HepG2 (cell line): Measurements from ENCODE around the gene RIPOR1. TPM values are rescaled to one million over a fixed set of nuclear protein-coding genes. Genes with fewer than 3 reads are reported as not detected.
A peak's percentile ranks its signal among the peaks of the same experiment; 100 is the strongest.

Experiments
- CBX2 ChIP-seq, 2 experiments: fragments of 200-600 bp in 1 of 2; sonication (generic); formaldehyde crosslinking in 1 of 2; IDR thresholded peaks; 2 replicates each; pipeline versions ENCODE4 v1.7.0 to v1.8.1; 2018 to 2022; ENCODE audit warnings: low read depth in 2 of 2, low read length in 1 of 2, mild to moderate bottlenecking in 1 of 2, missing genetic modification reagents in 1 of 2
- ERF ChIP-seq: IDR thresholded peaks from 2 replicates; pipeline ENCODE4 v1.6.1; 2018; ENCODE audit warnings: missing biosample characterization, missing genetic modification reagents
- GTF2F1 ChIP-seq: fragments of 150-350 bp; IDR thresholded peaks from 2 replicates; pipeline ENCODE4 v1.6.1; 2014; ENCODE audit warnings: low read length
- IRX3 ChIP-seq: sonication (generic); formaldehyde crosslinking; IDR thresholded peaks from 2 replicates; pipeline ENCODE4 v1.8.1; 2023; ENCODE audit warnings: mild to moderate bottlenecking, low read depth, missing genetic modification reagents, borderline replicate concordance
- KLF6 ChIP-seq: IDR thresholded peaks from 2 replicates; pipeline ENCODE4 v1.8.0; 2016; ENCODE audit warnings: missing biosample characterization, missing genetic modification reagents
- LCORL ChIP-seq, 2 experiments: fragments of 450-650 bp in 1 of 2; sonication (generic) in 1 of 2; formaldehyde crosslinking in 1 of 2; IDR thresholded peaks; 2 replicates each; pipeline versions ENCODE4 v1.5.0 to v1.6.1; 2017 to 2020; ENCODE audit warnings: antibody characterized with exemption in 1 of 2, missing genetic modification reagents in 1 of 2
- NFE2L2 ChIP-seq: fragments of 150-350 bp; IDR thresholded peaks from 2 replicates; pipeline ENCODE4 v1.6.1; 2014; ENCODE audit warnings: low read length
- NKX3-1 ChIP-seq: sonication (generic); formaldehyde crosslinking; IDR thresholded peaks from 2 replicates; pipeline ENCODE4 v1.5.0; 2020; ENCODE audit warnings: missing genetic modification reagents
- TBX2 ChIP-seq: sonication (generic); formaldehyde crosslinking; IDR thresholded peaks from 2 replicates; pipeline ENCODE4 v1.5.0; 2020; ENCODE audit warnings: missing genetic modification reagents, mild to moderate bottlenecking, borderline replicate concordance
- TEAD2 ChIP-seq: sonication (generic); formaldehyde crosslinking; IDR thresholded peaks from 2 replicates; pipeline ENCODE4 v1.9.0; 2021; ENCODE audit warnings: missing genetic modification reagents
- U2AF2 ChIP-seq: fragments of 200-400 bp; formaldehyde crosslinking; IDR thresholded peaks from 2 replicates; pipeline ENCODE4 v1.6.1; 2017; ENCODE audit warnings: low read depth, mild to moderate bottlenecking, low read length
- XRCC5 ChIP-seq: fragments of 200-400 bp; formaldehyde crosslinking; optimal IDR thresholded peaks from 2 replicates; pipeline ENCODE3; 2017; ENCODE audit warnings: mild to moderate bottlenecking, low read length
- ZMYM3 ChIP-seq: sonication (generic); formaldehyde crosslinking; IDR thresholded peaks from 2 replicates; pipeline ENCODE4 v1.5.1; 2020; ENCODE audit warnings: mild to moderate bottlenecking, missing genetic modification reagents
- ZNF121 ChIP-seq: sonication (generic); formaldehyde crosslinking; IDR thresholded peaks from 2 replicates; pipeline ENCODE4 v1.5.0; 2020; ENCODE audit warnings: mild to moderate bottlenecking, missing genetic modification reagents
- ZNF567 ChIP-seq: sonication (generic); formaldehyde crosslinking; IDR thresholded peaks from 2 replicates; pipeline ENCODE4 v1.8.1; 2023; ENCODE audit warnings: mild to moderate bottlenecking, missing genetic modification reagents, borderline replicate concordance
- ZNF614 ChIP-seq: IDR thresholded peaks from 2 replicates; pipeline ENCODE4 v1.6.1; 2018; ENCODE audit warnings: missing biosample characterization, missing genetic modification reagents, inconsistent platforms, borderline replicate concordance
- ZNF703 ChIP-seq: sonication (generic); formaldehyde crosslinking; IDR thresholded peaks from 2 replicates; pipeline ENCODE4 v1.5.1; 2020; ENCODE audit warnings: missing genetic modification reagents, mild to moderate bottlenecking, moderate library complexity, borderline replicate concordance
- ZSCAN25 ChIP-seq: sonication (generic); formaldehyde crosslinking; IDR thresholded peaks from 2 replicates; pipeline ENCODE4 v1.8.0; 2022; ENCODE audit warnings: mild to moderate bottlenecking, missing genetic modification reagents
- polyA plus RNA-seq, 8 experiments: library from polyadenylated mRNA; depleted of rRNA in 3 of 8; stranded (reverse) in 7 of 8; unstranded in 1 of 8; fragments of >200 nt; fragmentation: Illumina TruSeq in 4 of 8; extraction: Trizol in 4 of 8; gene quantifications; 2 replicates each; pipeline versions ENCODE4 v1.2.1 to v1.2.3, GENCODE V29; 2011 to 2016; ENCODE audit warnings: low read depth in 4 of 8, missing spikeins in 1 of 8, mixed read lengths in 1 of 8; ENCODE audit not compliant: insufficient read depth in 1 of 8
- total RNA-seq, 5 experiments: library from RNA; depleted of rRNA; stranded (reverse); fragments of >200 nt; fragmentation: Illumina TruSeq; extraction: Trizol; gene quantifications; 2 replicates each; pipeline ENCODE4 v1.2.3, GENCODE V29; 2016; ENCODE audit warnings: low read depth in 1 of 5
- TF ChIP-seq, protein P1 (sequence below): IDR thresholded peaks from 2 replicates; pipeline ENCODE4 v1.6.1; 2016
- TF ChIP-seq, protein P2 (sequence below): sonication (generic); formaldehyde crosslinking; IDR thresholded peaks from 2 replicates; pipeline ENCODE4 v1.8.1; 2023; ENCODE audit warnings: mild to moderate bottlenecking, missing genetic modification reagents, borderline replicate concordance
- TF ChIP-seq, protein P3 (sequence below): sonication (generic); formaldehyde crosslinking; IDR thresholded peaks from 2 replicates; pipeline ENCODE4 v1.5.1; 2020; ENCODE audit warnings: missing genetic modification reagents, mild to moderate bottlenecking, borderline replicate concordance
- TF ChIP-seq, protein P4 (sequence below): sonication (generic); formaldehyde crosslinking; IDR thresholded peaks from 2 replicates; pipeline ENCODE4 v1.4.0; 2020; ENCODE audit warnings: mild to moderate bottlenecking, missing genetic modification reagents

The RIPOR1 gene
- total and polyA plus RNA-seq, 2 of the 13 experiments (the other 11 are each of a cell fraction or from before 2014, with no cell fraction given) = 4.6 to 8.1 TPM

DNA sequence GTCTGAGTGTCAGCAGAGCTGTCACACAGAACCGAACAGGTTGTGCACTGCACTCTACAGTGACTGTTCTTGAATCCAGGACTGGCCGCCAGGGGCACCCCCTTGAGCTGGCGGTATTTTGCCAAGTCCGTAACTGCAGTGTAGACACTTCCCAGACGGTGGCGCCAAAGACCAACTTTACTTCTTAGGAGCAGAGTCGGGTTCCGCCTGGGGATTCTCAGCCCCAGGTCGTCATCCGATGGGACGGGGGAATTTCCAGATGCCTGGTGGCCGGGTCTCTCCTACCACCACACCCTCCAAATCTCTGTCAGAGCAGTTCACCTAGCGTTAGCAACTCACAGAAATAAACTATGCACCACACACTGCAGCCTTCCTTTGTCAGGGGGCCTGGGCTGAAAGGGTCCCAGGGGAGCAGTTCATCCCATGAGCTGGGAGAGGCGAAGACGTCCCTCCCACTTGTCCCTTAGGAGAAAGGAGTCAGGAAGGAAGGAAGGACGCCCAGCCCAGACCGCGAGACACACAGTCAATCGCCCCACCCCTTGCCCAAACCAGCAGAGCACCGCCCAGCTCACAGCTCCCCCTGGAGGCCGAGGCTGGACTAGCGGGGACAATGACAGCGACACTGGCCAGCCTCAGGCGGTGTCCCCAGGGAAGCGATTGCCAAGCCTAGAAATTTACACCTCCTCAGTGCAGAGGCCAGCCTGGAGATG lies 7.4 kb upstream of the RIPOR1 start (continued):
- TF ChIP-seq U2AF2 = no peak
- TF ChIP-seq CBX2 (IDR thresholded peaks at IDR 0.05; ENCODE audit: low read depth, low read length) = no peak
- no peak for TF ChIP-seq CBX2 (CRISPR knock-in tag; IDR thresholded peaks at IDR 0.05; ENCODE audit: low read depth)
- TF ChIP-seq, protein P1, sequence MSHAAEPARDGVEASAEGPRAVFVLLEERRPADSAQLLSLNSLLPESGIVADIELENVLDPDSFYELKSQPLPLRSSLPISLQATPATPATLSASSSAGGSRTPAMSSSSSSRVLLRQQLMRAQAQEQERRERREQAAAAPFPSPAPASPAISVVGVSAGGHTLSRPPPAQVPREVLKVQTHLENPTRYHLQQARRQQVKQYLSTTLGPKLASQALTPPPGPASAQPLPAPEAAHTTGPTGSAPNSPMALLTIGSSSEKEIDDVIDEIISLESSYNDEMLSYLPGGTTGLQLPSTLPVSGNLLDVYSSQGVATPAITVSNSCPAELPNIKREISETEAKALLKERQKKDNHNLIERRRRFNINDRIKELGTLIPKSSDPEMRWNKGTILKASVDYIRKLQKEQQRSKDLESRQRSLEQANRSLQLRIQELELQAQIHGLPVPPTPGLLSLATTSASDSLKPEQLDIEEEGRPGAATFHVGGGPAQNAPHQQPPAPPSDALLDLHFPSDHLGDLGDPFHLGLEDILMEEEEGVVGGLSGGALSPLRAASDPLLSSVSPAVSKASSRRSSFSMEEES (CRISPR knock-in tag) = peak; percentile 5; the same call in 1 of the 2 replicates
- no peak for TF ChIP-seq ZSCAN25
- peak; percentile 91 for TF ChIP-seq XRCC5
- TF ChIP-seq ERF = peak; percentile 86
- TF ChIP-seq, protein P2, sequence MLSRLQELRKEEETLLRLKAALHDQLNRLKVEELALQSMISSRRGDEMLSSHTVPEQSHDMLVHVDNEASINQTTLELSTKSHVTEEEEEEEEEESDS (CRISPR knock-in tag) = no peak
- peak; percentile 62 for TF ChIP-seq TBX2 (CRISPR knock-in tag)
- TF ChIP-seq, protein P3, sequence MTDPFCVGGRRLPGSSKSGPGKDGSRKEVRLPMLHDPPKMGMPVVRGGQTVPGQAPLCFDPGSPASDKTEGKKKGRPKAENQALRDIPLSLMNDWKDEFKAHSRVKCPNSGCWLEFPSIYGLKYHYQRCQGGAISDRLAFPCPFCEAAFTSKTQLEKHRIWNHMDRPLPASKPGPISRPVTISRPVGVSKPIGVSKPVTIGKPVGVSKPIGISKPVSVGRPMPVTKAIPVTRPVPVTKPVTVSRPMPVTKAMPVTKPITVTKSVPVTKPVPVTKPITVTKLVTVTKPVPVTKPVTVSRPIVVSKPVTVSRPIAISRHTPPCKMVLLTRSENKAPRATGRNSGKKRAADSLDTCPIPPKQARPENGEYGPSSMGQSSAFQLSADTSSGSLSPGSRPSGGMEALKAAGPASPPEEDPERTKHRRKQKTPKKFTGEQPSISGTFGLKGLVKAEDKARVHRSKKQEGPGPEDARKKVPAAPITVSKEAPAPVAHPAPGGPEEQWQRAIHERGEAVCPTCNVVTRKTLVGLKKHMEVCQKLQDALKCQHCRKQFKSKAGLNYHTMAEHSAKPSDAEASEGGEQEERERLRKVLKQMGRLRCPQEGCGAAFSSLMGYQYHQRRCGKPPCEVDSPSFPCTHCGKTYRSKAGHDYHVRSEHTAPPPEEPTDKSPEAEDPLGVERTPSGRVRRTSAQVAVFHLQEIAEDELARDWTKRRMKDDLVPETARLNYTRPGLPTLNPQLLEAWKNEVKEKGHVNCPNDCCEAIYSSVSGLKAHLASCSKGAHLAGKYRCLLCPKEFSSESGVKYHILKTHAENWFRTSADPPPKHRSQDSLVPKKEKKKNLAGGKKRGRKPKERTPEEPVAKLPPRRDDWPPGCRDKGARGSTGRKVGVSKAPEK (CRISPR knock-in tag) = peak; percentile 79; the same call in 1 of the 2 replicates
- peak; percentile 75 for TF ChIP-seq ZMYM3
- TF ChIP-seq NKX3-1 = no peak
- TF ChIP-seq, protein P4, sequence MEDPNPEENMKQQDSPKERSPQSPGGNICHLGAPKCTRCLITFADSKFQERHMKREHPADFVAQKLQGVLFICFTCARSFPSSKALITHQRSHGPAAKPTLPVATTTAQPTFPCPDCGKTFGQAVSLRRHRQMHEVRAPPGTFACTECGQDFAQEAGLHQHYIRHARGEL (CRISPR knock-in tag) = no peak
- peak; percentile 51; the same call in 1 of the 2 replicates for TF ChIP-seq LCORL (IDR thresholded peaks at IDR 0.05)
- peak; percentile 86 for TF ChIP-seq LCORL (CRISPR knock-in tag; IDR thresholded peaks at IDR 0.05)
- peak; percentile 75; the same call in 1 of the 2 replicates for TF ChIP-seq ZNF614 (CRISPR knock-in tag)
- peak; percentile 64; the same call in 1 of the 2 replicates for TF ChIP-seq ZNF121 (CRISPR knock-in tag)
- no peak for TF ChIP-seq NFE2L2
- 0 out of 2 replicates have a peak, but pooled peaks have one; percentile 73 for TF ChIP-seq KLF6 (CRISPR knock-in tag)
- TF ChIP-seq GTF2F1 = no peak
- TF ChIP-seq IRX3 (CRISPR knock-in tag) = no peak
- TF ChIP-seq ZNF703 (CRISPR knock-in tag) = no peak
- TF ChIP-seq TEAD2 (CRISPR knock-in tag) = no peak
- TF ChIP-seq ZNF567 (CRISPR knock-in tag) = 0 out of 2 replicates have a peak, but pooled peaks have one; percentile 29
